Measurements from ENCODE around the gene GCH1. TPM values are rescaled to one million over a fixed set of nuclear protein-coding genes. Genes with fewer than 3 reads are reported as not detected.
A peak's percentile ranks its signal among the peaks of the same experiment; 100 is the strongest.

The GCH1 gene
- total RNA-seq, 4 donors from 2014 or later = 2.2 to 5.0 (median 3.7) TPM

DNA sequence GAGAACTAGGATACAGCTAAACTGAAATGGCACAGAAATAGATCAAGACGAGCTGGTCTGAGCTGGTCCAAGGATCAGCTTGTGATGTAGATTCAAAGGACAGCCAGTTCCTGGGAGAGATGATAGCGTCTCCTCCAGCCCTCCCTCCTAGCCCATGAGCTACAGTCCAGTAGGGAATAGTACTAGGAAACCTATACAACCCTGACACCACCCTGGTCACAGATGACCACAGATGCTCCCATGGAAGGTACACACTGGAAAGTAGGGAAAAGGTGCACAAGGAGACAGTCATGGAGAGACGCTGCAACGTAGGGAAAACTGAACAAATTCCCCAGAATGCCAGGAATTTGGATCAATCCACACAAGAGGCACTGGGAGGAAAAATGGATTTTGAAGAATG, 6.9 kb downstream of the GCH1 start:
- H3K4me3 ChIP-seq = no peak overlapping the region
- no peaks in the 10 kb centered on the region for H3K27me3 ChIP-seq
- no peak for ATAC-seq
- 74 to 93% methylated on average over 4 of the region's 4 CpGs for WGBS, 2 donors (ENCODE audit: low coverage in 1 of 2)
- H3K36me3 ChIP-seq = no peaks in the 10 kb centered on the region
- TF ChIP-seq, protein P1, sequence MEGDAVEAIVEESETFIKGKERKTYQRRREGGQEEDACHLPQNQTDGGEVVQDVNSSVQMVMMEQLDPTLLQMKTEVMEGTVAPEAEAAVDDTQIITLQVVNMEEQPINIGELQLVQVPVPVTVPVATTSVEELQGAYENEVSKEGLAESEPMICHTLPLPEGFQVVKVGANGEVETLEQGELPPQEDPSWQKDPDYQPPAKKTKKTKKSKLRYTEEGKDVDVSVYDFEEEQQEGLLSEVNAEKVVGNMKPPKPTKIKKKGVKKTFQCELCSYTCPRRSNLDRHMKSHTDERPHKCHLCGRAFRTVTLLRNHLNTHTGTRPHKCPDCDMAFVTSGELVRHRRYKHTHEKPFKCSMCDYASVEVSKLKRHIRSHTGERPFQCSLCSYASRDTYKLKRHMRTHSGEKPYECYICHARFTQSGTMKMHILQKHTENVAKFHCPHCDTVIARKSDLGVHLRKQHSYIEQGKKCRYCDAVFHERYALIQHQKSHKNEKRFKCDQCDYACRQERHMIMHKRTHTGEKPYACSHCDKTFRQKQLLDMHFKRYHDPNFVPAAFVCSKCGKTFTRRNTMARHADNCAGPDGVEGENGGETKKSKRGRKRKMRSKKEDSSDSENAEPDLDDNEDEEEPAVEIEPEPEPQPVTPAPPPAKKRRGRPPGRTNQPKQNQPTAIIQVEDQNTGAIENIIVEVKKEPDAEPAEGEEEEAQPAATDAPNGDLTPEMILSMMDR (IDR thresholded peaks at IDR 0.05) = no peak
- no peak for TF ChIP-seq POLR2A (IDR thresholded peaks at IDR 0.05)
- no peak for TF ChIP-seq POLR2AphosphoS5 (IDR thresholded peaks at IDR 0.05)
- no peak for TF ChIP-seq EP300 (IDR thresholded peaks at IDR 0.05)
- H3K4me1 ChIP-seq = no peaks in the 10 kb centered on the region
- H3K27ac ChIP-seq = no peak overlapping the region
- H3K9me3 ChIP-seq = no peaks in the 10 kb centered on the region

GRCh38 chr14:54894995-54895394, 7.6 kb downstream of the GCH1 start:
- H3K9me3 ChIP-seq = no peaks in the 10 kb centered on the region
- ATAC-seq = no peak
- H3K36me3 ChIP-seq = no peaks in the 10 kb centered on the region
- H3K27ac ChIP-seq = no peak overlapping the region
- H3K4me3 ChIP-seq = no peak overlapping the region
- WGBS, 2 donors (ENCODE audit: low coverage in 1 of 2) = 63 to 80% methylated on average over 3 of the region's 3 CpGs
- no peaks in the 10 kb centered on the region for H3K27me3 ChIP-seq
- TF ChIP-seq POLR2AphosphoS5 (IDR thresholded peaks at IDR 0.05) (no peak), EP300 (IDR thresholded peaks at IDR 0.05) (no peak), POLR2A (IDR thresholded peaks at IDR 0.05) (no peak)
- TF ChIP-seq, protein P1 (IDR thresholded peaks at IDR 0.05) = no peak
- H3K4me1 ChIP-seq = no peaks in the 10 kb centered on the region

GRCh38 chr14:54893151-54893760, 9.4 kb downstream of the GCH1 start:
- H3K27ac ChIP-seq = no peak overlapping the region
- no peak for ATAC-seq
- no peak for TF ChIP-seq EP300 (IDR thresholded peaks at IDR 0.05)
- TF ChIP-seq, protein P1 (IDR thresholded peaks at IDR 0.05) = peak; percentile 39 to 65 (median 62)
- 66 to 72% methylated on average over 3 of the region's 3 CpGs for WGBS, 2 donors (ENCODE audit: low coverage in 1 of 2)
- no peaks in the 10 kb centered on the region for H3K4me1 ChIP-seq
- no peaks in the 10 kb centered on the region for H3K36me3 ChIP-seq
- no peaks in the 10 kb centered on the region for H3K9me3 ChIP-seq
- no peaks in the 10 kb centered on the region for H3K27me3 ChIP-seq
- H3K4me3 ChIP-seq = no peak overlapping the region

DNA sequence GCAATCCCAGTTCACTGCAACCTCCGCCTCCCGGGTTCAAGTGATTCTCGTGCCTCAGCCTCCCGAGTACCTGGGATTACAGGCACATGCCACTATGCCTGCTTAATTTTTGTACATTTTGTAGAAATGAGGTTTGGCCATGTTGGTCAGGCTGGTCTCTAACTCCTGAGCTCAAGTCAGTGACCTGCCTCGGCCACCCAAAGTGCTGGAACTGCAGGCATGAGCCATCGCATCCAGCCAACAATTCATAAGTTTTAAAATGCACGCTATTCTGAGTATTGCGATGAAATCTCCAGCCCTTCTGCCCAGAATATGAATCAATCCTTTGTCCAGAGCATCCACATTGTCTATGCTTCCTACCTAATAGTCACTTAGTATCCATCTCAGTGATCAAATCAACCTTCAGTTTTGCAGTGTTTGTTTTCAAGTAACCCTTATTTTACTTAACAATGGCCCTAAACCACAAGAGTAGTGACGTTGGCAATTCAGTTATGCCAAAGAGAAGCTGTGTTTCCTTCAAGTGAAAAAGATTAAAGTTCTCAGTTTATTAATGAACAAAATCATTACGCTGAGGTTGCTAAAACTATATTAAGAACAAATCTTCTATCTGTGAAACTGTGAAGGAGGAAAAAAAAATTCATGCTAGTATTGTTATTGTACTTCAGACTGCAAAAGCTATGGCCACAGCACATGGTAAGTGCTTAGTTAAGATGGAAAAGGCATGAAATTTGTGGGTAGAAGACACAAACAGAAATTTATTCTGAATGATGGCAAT, 11.0 kb downstream of the GCH1 start:
- no peaks in the 10 kb centered on the region for H3K27me3 ChIP-seq
- no peak overlapping the region for H3K4me3 ChIP-seq
- 83 to 88% methylated on average over 8 to 10 of the region's 10 CpGs for WGBS, 2 donors (ENCODE audit: low coverage in 1 of 2)
- H3K36me3 ChIP-seq = no peaks in the 10 kb centered on the region
- H3K9me3 ChIP-seq = no peaks in the 10 kb centered on the region
- H3K27ac ChIP-seq = no peak overlapping the region
- no peak for ATAC-seq
- H3K4me1 ChIP-seq = no peaks in the 10 kb centered on the region
- TF ChIP-seq, protein P1 (IDR thresholded peaks at IDR 0.05) = no peak
- no peak for TF ChIP-seq POLR2A (IDR thresholded peaks at IDR 0.05)
- no peak for TF ChIP-seq POLR2AphosphoS5 (IDR thresholded peaks at IDR 0.05)
- TF ChIP-seq EP300 (IDR thresholded peaks at IDR 0.05) = no peak

GRCh38 chr14:54890788-54891187, 11.8 kb downstream of the GCH1 start:
- WGBS, 2 donors (ENCODE audit: low coverage in 1 of 2) = 88 to 100% methylated on average over 1 of the region's 1 CpG
- no peak overlapping the region for H3K27ac ChIP-seq

More at GRCh38 chr14:54890788-54891187, 11.8 kb downstream of the GCH1 start:
- H3K27me3 ChIP-seq = no peaks in the 10 kb centered on the region
- no peak for ATAC-seq
- no peak for TF ChIP-seq POLR2A (IDR thresholded peaks at IDR 0.05)
- no peak for TF ChIP-seq POLR2AphosphoS5 (IDR thresholded peaks at IDR 0.05)
- no peak for TF ChIP-seq EP300 (IDR thresholded peaks at IDR 0.05)
- TF ChIP-seq, protein P1 (IDR thresholded peaks at IDR 0.05) = no peak
- no peaks in the 10 kb centered on the region for H3K36me3 ChIP-seq
- no peak overlapping the region for H3K4me3 ChIP-seq
- no peaks in the 10 kb centered on the region for H3K4me1 ChIP-seq
- H3K9me3 ChIP-seq = no peaks in the 10 kb centered on the region

All from gastroesophageal sphincter (tissue), 4 donors.